ENCODE results near the gene RAD51B.

GRCh38 chr14:68176687-68177086 is 357.1 kb downstream of the RAD51B start:
- no peak for TF ChIP-seq CTCF (IDR thresholded peaks at IDR 0.05)
- TF ChIP-seq POLR2A (IDR thresholded peaks at IDR 0.05): no peak
- no peak for TF ChIP-seq EP300 (IDR thresholded peaks at IDR 0.05)
- no peak for TF ChIP-seq POLR2AphosphoS5 (IDR thresholded peaks at IDR 0.05)
